HepG2 (cell line): ENCODE data around the gene TFEB. TPM values are rescaled to one million over a fixed set of nuclear protein-coding genes. Genes with fewer than 3 reads are reported as not detected.

Source experiments
- ATAC-seq: fragments of 200-7000 bp; cut with Tn5 transposase; 3 replicates; pipeline ENCODE4 v1.9.1; 2020; ENCODE audit warnings: mild to moderate bottlenecking, moderate library complexity
- BruUV-seq: library from RNA; stranded (reverse); fragments of 400-500 nt; replicated peaks from 2 replicates; lab custom pipeline; 2021; lab: Mats Ljungman, UMichigan
- CTCF ChIA-PET: fragments of 300-600 bp; formaldehyde crosslinking; extraction: SDS; loops from one replicate; lab custom pipeline; 2021; ENCODE audit warnings: low total read pairs, inconsistent platforms, low intra/inter-chr PET ratio; lab: Yijun Ruan, JAX
- POLR2A ChIA-PET: fragments of 350-600 bp; sonication (Branson Sonifier 250); formaldehyde crosslinking; loops from one replicate; lab custom pipeline; 2020; ENCODE audit warnings: antibody characterized with exemption, inconsistent platforms; lab: Yijun Ruan, JAX
- DNase-seq: peaks from one replicate; pipeline ENCODE4 v3.0.0-alpha.2; 2015; ENCODE audit warnings: low spot score
- FAIRE-seq: peaks from 3 replicates; lab custom pipeline; 2011; peaks lifted over from hg19 to GRCh38; lab: Jason Lieb, UNC
- H2AFZ ChIP-seq: one replicate; pipeline ENCODE4 v1.6.1; 2011; ENCODE audit warnings: low read length, inconsistent platforms
- H3K27ac ChIP-seq: fragments of 300-600 bp; 3 replicates; pipeline ENCODE4 v1.8.0; 2011; ENCODE audit warnings: mixed run types, mild to moderate bottlenecking, mixed read lengths, low read length, inconsistent platforms; ENCODE audit not compliant: insufficient read depth; ENCODE audit errors: extremely low read length
- H3K27me3 ChIP-seq, 2 experiments: fragments of 200-600 bp in 1 of 2; 2 replicates in 1 of 2; 3 replicates in 1 of 2; pipeline versions ENCODE4 v1.6.0 to v1.8.0; 2011; ENCODE audit warnings: low read length in 2 of 2, mild to moderate bottlenecking in 2 of 2, moderate library complexity in 2 of 2, inconsistent platforms in 1 of 2; ENCODE audit not compliant: insufficient read depth in 2 of 2, control insufficient read depth in 1 of 2
- H3K36me3 ChIP-seq, 2 experiments: fragments of 200-600 bp in 1 of 2; replicated peaks in 1 of 2; 2 replicates in 1 of 2; 3 replicates in 1 of 2; pipeline versions ENCODE4 v1.5.1 to v1.8.0; 2011; ENCODE audit warnings: low read length in 2 of 2, inconsistent platforms in 1 of 2; ENCODE audit not compliant: insufficient read depth in 2 of 2, control insufficient read depth in 1 of 2
- H3K4me1 ChIP-seq: 2 replicates; pipeline ENCODE4 v1.5.1; 2012; ENCODE audit warnings: low read length, inconsistent platforms; ENCODE audit not compliant: insufficient read depth
- H3K4me2 ChIP-seq: 2 replicates; pipeline ENCODE4 v1.6.0; 2011; ENCODE audit warnings: low read depth, low read length, inconsistent platforms
- H3K4me3 ChIP-seq, 3 experiments: fragments of 200-600 bp in 1 of 3; sonication (generic), shearing (Covaris generic) in 1 of 3; replicated peaks in 1 of 3; 2 replicates each; pipeline ENCODE4 v1.5.1; 2011 to 2016; ENCODE audit warnings: low read length in 3 of 3, inconsistent platforms in 2 of 3, low read depth in 2 of 3, mild to moderate bottlenecking in 2 of 3, control low read depth in 1 of 3, mixed read lengths in 1 of 3; ENCODE audit not compliant: insufficient read depth in 1 of 3
- H3K79me2 ChIP-seq: one replicate; pipeline ENCODE4 v1.6.1; 2011; ENCODE audit warnings: low read length, inconsistent platforms; ENCODE audit not compliant: insufficient read depth
- H3K9ac ChIP-seq: 2 replicates; pipeline ENCODE4 v1.6.0; 2011; ENCODE audit warnings: mild to moderate bottlenecking, low read depth, low read length, inconsistent platforms; ENCODE audit not compliant: insufficient read depth
- H3K9me3 ChIP-seq: 2 replicates; pipeline ENCODE4 v1.5.1; 2012; ENCODE audit warnings: mild to moderate bottlenecking, low read length
- H4K20me1 ChIP-seq: 2 replicates; pipeline ENCODE4 v1.6.0; 2011; ENCODE audit warnings: inconsistent platforms, mild to moderate bottlenecking, low read length, moderate library complexity; ENCODE audit not compliant: insufficient read depth
- KIAA2018 ChIP-seq: sonication (generic); formaldehyde crosslinking; IDR thresholded peaks from 2 replicates; pipeline ENCODE4 v1.5.0; 2020; ENCODE audit warnings: mild to moderate bottlenecking, missing genetic modification reagents, borderline replicate concordance
- SIX1 ChIP-seq: sonication (generic); formaldehyde crosslinking; IDR thresholded peaks from 2 replicates; pipeline ENCODE4 v1.4.0; 2020; ENCODE audit warnings: missing genetic modification reagents, borderline replicate concordance
- ZFY ChIP-seq: sonication (generic); formaldehyde crosslinking; IDR thresholded peaks from 2 replicates; pipeline ENCODE4 v1.4.0; 2020; ENCODE audit warnings: missing genetic modification reagents
- WGBS: methylation state at CpG from one replicate; pipeline ENCODE4 v1.1.6; 2017; ENCODE audit warnings: low lambda C conversion rate; 5-methylcytosine and 5-hydroxymethylcytosine counted together
- in situ Hi-C: cut with HindIII; loops from 2 replicates; pipeline ENCODE4 v1.10.0; 2017; ENCODE audit warnings: low pct_unique_long_range_greater_than_20kb; ENCODE audit not compliant: extremely low pct_ligation_motif_present
- intact Hi-C: fragments of 100-400 bp; cut with micrococcal nuclease; formaldehyde crosslinking; loops from one replicate; pipeline ENCODE4 v1.10.0; 2022; ENCODE audit not compliant: unreplicated experiment
- polyA plus RNA-seq, 8 experiments: library from polyadenylated mRNA; depleted of rRNA in 3 of 8; stranded (reverse) in 7 of 8; unstranded in 1 of 8; fragments of >200 nt; fragmentation: Illumina TruSeq in 4 of 8; extraction: Trizol in 4 of 8; gene quantifications; 2 replicates each; pipeline versions ENCODE4 v1.2.1 to v1.2.3, GENCODE V29; 2011 to 2016; ENCODE audit warnings: low read depth in 4 of 8, missing spikeins in 1 of 8, mixed read lengths in 1 of 8; ENCODE audit not compliant: insufficient read depth in 1 of 8
- total RNA-seq, 5 experiments: library from RNA; depleted of rRNA; stranded (reverse); fragments of >200 nt; fragmentation: Illumina TruSeq; extraction: Trizol; gene quantifications; 2 replicates each; pipeline ENCODE4 v1.2.3, GENCODE V29; 2016; ENCODE audit warnings: low read depth in 1 of 5

The TFEB gene
- total and polyA plus RNA-seq, 2 of the 13 experiments (the other 11 are each of a cell fraction or from before 2014, with no cell fraction given) = 13.3 to 18.7 TPM

GRCh38 chr6:41704028-41704427 lies 31.4 kb downstream of the TFEB start (continued):
- TF ChIP-seq KIAA2018 (CRISPR knock-in tag) (no peak), ZFY (CRISPR knock-in tag) (no peak)
- TF ChIP-seq, all 625 proteins: peak for 0

- no peak for DNase-seq
- no peaks in the 10 kb centered on the region for H3K9me3 ChIP-seq
- H3K4me1 ChIP-seq = peaks cover 18% of the 10 kb centered on the region
- WGBS = 87% methylated on average over 6 of the region's 14 CpGs
- H3K27ac ChIP-seq = no peak overlapping the region
- in situ Hi-C loops = no loop called here
- no TSS peak for BruUV-seq
- POLR2A ChIA-PET = no interaction called here
- TF ChIP-seq SIX1 (CRISPR knock-in tag) = no peak
- TF ChIP-seq, all 625 proteins: peak for 0
- Histone ChIP-seq H3K27me3 (no peaks in the 10 kb centered on the region), H4K20me1 (no peaks in the 10 kb centered on the region), H3K79me2 (no peaks in the 10 kb centered on the region), H3K4me3 (no peak overlapping the region), H3K36me3 (peaks cover 0 to 5% of the 10 kb centered on the region in 2 experiments; a peak in 2 of 5 replicates), H3K4me2 (no peak overlapping the region), H3K9ac (no peak overlapping the region), H2AFZ (no peak overlapping the region)
- FAIRE-seq = no peak
- CTCF ChIA-PET = no interaction called here
- ATAC-seq = no peak
- intact Hi-C loops = no loop called here
These were observed 32.5 kb downstream of the TFEB start for GRCh38 chr6:41702771-41703494.
